ENCODE measurements around the gene HEXA. TPM values are rescaled to one million over a fixed set of nuclear protein-coding genes. Genes with fewer than 3 reads are reported as not detected.
"Not testable (repeated sequence)": the region's sequence is repeated elsewhere in the genome, so short reads cannot be mapped to it uniquely, and the experiment has no call there.

Gene HEXA
- total RNA-seq, 1 donor from 2014 or later: 49.1 TPM

DNA sequence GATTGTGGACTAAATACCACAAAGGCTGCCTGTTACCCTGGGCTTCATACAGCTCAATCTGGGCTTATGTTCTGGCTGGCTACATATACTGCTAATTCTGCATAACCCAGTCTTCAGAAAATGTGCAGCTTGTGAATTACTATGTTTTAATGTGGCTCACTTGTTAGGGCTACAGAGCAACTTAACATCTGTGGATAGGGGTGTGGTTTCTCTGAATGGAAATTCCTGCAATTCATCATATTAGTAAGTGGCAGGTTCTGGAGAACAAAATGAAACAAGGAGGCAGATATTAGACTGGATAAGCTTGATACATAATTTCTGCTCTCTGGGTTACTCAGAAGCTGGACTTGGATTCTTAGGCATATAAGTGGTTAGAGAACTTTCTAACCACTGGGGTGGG lies 29.0 kb upstream of the HEXA start:
- Histone ChIP-seq H3K27me3 (ENCODE audit: control insufficient read depth in 3 of 3, insufficient read depth in 3 of 3, low read length in 3 of 3) (peaks cover 0 to 8% (median 4%) of the 10 kb centered on the region in 3 donors), H3K27ac (ENCODE audit: low read depth, low read length) (no peak overlapping the region), H3K4me3 (ENCODE audit: low read length in 3 of 3) (no peak overlapping the region), H3K36me3 (ENCODE audit: control insufficient read depth in 3 of 3, insufficient read depth in 3 of 3, low read length in 3 of 3) (no peaks in the 10 kb centered on the region), H3K9me3 (ENCODE audit: control insufficient read depth in 3 of 3, low read length in 3 of 3) (no peaks in the 10 kb centered on the region), H3K4me1 (ENCODE audit: control insufficient read depth in 3 of 3, insufficient read depth in 3 of 3, low read length in 3 of 3) (no peaks in the 10 kb centered on the region), H3K9ac (ENCODE audit: low read depth in 1 of 3, low read length in 3 of 3) (no peak overlapping the region)

DNA sequence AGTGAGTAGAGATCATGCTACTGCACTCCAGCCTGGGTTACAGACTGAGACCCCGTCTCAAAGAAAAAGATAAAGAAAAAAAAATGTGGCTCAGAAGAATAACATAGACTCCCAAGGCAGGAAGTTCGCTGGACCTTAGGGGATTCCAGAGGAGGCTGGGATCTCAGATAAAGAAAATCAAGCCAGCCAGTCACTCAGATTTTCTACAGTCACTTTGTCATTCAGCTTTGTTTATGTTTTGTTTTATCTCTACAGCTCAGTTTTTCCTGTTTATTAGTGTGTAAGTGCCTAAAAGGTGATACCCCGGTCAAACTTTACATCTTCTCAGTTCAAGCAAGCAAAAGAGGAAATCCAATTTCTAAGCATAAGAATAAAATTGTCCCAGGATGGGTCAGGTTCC lies 28.5 kb upstream of the HEXA start:
- Histone ChIP-seq H3K9me3 (ENCODE audit: control insufficient read depth in 3 of 3, low read length in 3 of 3) (no peaks in the 10 kb centered on the region), H3K27ac (ENCODE audit: low read depth, low read length) (no peak overlapping the region), H3K27me3 (ENCODE audit: control insufficient read depth in 3 of 3, insufficient read depth in 3 of 3, low read length in 3 of 3) (peaks cover 0 to 8% (median 4%) of the 10 kb centered on the region in 3 donors)

DNA sequence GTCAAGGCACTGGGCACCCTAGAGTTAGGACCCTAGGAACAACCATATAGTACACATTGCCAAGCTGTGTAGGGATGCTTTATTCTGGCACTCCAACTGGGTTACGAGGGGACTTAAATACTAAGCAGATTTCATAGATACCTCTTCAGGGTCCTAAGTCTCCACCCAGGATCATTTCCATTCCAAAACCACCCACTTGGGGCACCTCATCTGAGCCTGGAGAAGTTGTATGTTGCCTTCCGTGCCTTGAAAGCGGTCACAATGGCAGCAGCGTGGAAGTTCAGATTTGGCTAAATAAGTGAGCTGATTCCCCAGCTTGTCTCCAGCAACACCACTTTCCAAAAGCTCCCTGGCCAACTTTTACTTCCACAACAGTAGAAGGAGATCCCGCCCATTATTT lies 26.9 kb upstream of the HEXA start:
- H3K9ac ChIP-seq (ENCODE audit: low read depth in 1 of 3, low read length in 3 of 3): no peak overlapping the region
- H3K27ac ChIP-seq (ENCODE audit: low read depth, low read length): no peak overlapping the region
- H3K4me3 ChIP-seq (ENCODE audit: low read length in 3 of 3): no peak overlapping the region
- H3K4me1 ChIP-seq (ENCODE audit: control insufficient read depth in 3 of 3, insufficient read depth in 3 of 3, low read length in 3 of 3): no peaks in the 10 kb centered on the region
- H3K9me3 ChIP-seq (ENCODE audit: control insufficient read depth in 3 of 3, low read length in 3 of 3): no peaks in the 10 kb centered on the region
- no peaks in the 10 kb centered on the region for H3K36me3 ChIP-seq (ENCODE audit: control insufficient read depth in 3 of 3, insufficient read depth in 3 of 3, low read length in 3 of 3)
- H3K27me3 ChIP-seq (ENCODE audit: control insufficient read depth in 3 of 3, insufficient read depth in 3 of 3, low read length in 3 of 3): peaks cover 2 to 8% (median 4%) of the 10 kb centered on the region in 3 donors

More for the DNA sequence above, 28.5 kb upstream of the HEXA start:
- no peaks in the 10 kb centered on the region for H3K4me1 ChIP-seq (ENCODE audit: control insufficient read depth in 3 of 3, insufficient read depth in 3 of 3, low read length in 3 of 3)
- no peaks in the 10 kb centered on the region for H3K36me3 ChIP-seq (ENCODE audit: control insufficient read depth in 3 of 3, insufficient read depth in 3 of 3, low read length in 3 of 3)
- H3K4me3 ChIP-seq (ENCODE audit: low read length in 3 of 3): no peak overlapping the region
- H3K9ac ChIP-seq (ENCODE audit: low read depth in 1 of 3, low read length in 3 of 3): no peak overlapping the region

DNA sequence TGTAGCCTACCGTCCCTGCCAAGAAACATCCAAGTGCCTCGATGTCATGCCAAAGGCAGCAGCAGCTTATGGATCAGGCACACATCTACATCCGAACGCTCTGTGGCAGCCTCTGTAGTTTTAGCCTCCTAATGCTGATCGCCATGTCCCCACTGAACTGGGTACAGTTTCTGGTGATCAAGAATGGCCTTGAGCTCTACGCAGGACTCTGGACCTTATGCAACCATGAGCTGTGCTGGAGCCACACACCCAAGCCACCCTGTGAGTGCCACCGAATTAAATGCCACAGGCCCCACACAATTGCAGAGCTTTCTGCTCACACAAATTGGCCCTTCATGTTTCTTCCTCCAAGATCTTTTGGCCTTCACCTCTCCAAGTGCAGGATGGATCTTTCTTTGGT lies 22.8 kb upstream of the HEXA start:
- Histone ChIP-seq H3K9me3 (ENCODE audit: control insufficient read depth in 3 of 3, low read length in 3 of 3) (no peaks in the 10 kb centered on the region), H3K4me3 (ENCODE audit: low read length in 3 of 3) (no peak overlapping the region), H3K36me3 (ENCODE audit: control insufficient read depth in 3 of 3, insufficient read depth in 3 of 3, low read length in 3 of 3) (no peaks in the 10 kb centered on the region), H3K9ac (ENCODE audit: low read depth in 1 of 3, low read length in 3 of 3) (no peak overlapping the region), H3K27me3 (ENCODE audit: control insufficient read depth in 3 of 3, insufficient read depth in 3 of 3, low read length in 3 of 3) (peaks cover 2 to 8% (median 4%) of the 10 kb centered on the region in 3 donors), H3K4me1 (ENCODE audit: control insufficient read depth in 3 of 3, insufficient read depth in 3 of 3, low read length in 3 of 3) (no peaks in the 10 kb centered on the region), H3K27ac (ENCODE audit: low read depth, low read length) (no peak overlapping the region)

DNA sequence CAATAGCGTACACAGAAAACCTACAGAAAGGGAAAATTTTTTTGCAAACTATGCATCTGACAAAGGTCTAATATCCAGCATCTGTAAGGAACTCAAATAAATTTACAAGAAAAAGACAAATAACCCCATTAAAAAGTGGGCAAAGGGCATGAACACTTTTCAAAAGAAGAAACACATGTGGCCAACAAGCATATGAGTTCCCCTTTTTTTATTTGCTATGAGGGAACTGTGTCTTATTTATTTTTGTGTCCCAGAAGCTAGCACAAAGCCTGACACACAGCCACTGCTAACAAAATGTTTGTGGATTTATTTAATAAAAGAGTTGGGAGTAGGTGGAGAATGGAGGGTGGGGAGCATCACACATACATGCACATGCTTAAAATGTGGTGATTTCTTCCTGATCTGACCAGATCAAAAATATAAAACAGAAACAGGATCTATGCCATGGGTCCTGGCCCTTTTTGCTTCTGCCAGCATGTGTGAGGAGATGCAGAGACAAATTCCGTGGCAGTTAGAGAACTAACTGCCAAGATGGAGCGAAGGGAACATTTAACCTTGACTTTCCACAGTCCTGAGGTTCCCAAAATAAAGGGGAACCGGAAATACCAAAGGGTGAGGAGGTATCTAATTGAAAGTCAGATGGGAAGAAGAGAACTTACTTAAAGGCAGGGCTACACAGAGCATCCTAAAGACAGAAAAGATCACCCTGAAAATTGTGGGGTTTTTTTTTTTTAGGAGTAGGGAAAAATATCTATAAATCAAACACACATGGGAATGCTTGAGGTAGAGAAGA lies 22.2 kb upstream of the HEXA start, which contains the start of gene TMEM202:
TMEM202 (plus strand) TSS at position 510 of the 793 bp plus-strand sequence; CDS start at position 532, 22 bp downstream.
- H3K9me3 ChIP-seq (ENCODE audit: control insufficient read depth in 3 of 3, low read length in 3 of 3): no peaks in the 10 kb centered on the region
- no peak within 1 kb of the TSS for H3K9ac ChIP-seq (ENCODE audit: low read depth in 1 of 3, low read length in 3 of 3)
- H3K27me3 ChIP-seq (ENCODE audit: control insufficient read depth in 3 of 3, insufficient read depth in 3 of 3, low read length in 3 of 3): peaks cover 2 to 7% (median 4%) of the 10 kb centered on the region in 3 donors
- no peaks in the 10 kb centered on the region for H3K36me3 ChIP-seq (ENCODE audit: control insufficient read depth in 3 of 3, insufficient read depth in 3 of 3, low read length in 3 of 3)
- no peak within 1 kb of the TSS for H3K4me3 ChIP-seq (ENCODE audit: low read length in 3 of 3)
- H3K4me1 ChIP-seq (ENCODE audit: control insufficient read depth in 3 of 3, insufficient read depth in 3 of 3, low read length in 3 of 3): no peaks in the 10 kb centered on the region
- H3K27ac ChIP-seq (ENCODE audit: low read depth, low read length): no peak within 1 kb of the TSS

DNA sequence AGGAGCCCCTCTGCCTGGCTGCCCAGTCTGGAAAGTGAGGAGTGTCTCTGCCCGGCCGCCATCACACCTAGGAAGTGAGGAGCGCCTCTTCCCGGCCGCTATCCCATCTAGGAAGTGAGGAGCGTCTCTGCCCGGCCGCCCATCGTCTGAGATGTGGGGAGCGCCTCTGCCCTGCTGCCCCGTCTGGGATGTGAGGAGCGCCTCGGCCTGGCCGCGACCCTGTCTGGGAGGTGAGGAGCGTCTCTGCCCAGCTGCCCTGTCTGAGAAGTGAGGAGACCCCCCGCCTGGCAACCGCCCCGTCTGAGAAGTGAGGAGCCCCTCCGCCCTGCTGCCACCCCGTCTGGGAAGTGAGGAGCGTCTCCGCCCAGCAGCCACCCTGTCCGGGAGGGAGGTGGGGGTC lies 20.5 kb upstream of the HEXA start:
- not testable (repeated sequence) for H3K9me3 ChIP-seq (ENCODE audit: control insufficient read depth in 3 of 3, low read length in 3 of 3); H3K4me3 ChIP-seq (ENCODE audit: low read length in 3 of 3); H3K36me3 ChIP-seq (ENCODE audit: control insufficient read depth in 3 of 3, insufficient read depth in 3 of 3, low read length in 3 of 3); H3K9ac ChIP-seq (ENCODE audit: low read depth in 1 of 3, low read length in 3 of 3); H3K27me3 ChIP-seq (ENCODE audit: control insufficient read depth in 3 of 3, insufficient read depth in 3 of 3, low read length in 3 of 3); H3K27ac ChIP-seq (ENCODE audit: low read depth, low read length); H3K4me1 ChIP-seq (ENCODE audit: control insufficient read depth in 3 of 3, insufficient read depth in 3 of 3, low read length in 3 of 3)

DNA sequence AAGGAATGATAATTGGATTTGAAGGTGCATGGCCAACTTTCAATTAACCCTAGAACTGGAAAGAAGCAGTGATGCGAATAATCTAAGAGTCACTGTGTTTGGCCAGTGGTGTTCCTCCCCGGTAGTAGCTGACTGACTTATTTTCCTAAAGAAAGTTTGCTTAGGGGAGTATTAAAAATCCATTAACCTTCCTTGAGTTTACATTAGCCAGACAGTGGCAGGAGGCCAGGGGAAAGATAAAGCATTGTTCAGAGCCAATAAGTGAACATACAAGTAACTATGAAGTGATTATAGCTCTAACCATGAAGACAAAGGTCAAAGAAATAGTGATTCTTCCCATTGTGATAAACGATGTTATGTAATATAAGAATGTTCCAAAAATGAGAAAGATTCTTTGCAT lies 13.4 kb upstream of the HEXA start:
- Histone ChIP-seq H3K27me3 (ENCODE audit: control insufficient read depth in 3 of 3, insufficient read depth in 3 of 3, low read length in 3 of 3) (no peaks in the 10 kb centered on the region), H3K4me3 (ENCODE audit: low read length in 3 of 3) (no peak overlapping the region), H3K27ac (ENCODE audit: low read depth, low read length) (no peak overlapping the region), H3K4me1 (ENCODE audit: control insufficient read depth in 3 of 3, insufficient read depth in 3 of 3, low read length in 3 of 3) (no peaks in the 10 kb centered on the region), H3K9me3 (ENCODE audit: control insufficient read depth in 3 of 3, low read length in 3 of 3) (no peaks in the 10 kb centered on the region), H3K9ac (ENCODE audit: low read depth in 1 of 3, low read length in 3 of 3) (no peak overlapping the region), H3K36me3 (ENCODE audit: control insufficient read depth in 3 of 3, insufficient read depth in 3 of 3, low read length in 3 of 3) (no peaks in the 10 kb centered on the region)

DNA sequence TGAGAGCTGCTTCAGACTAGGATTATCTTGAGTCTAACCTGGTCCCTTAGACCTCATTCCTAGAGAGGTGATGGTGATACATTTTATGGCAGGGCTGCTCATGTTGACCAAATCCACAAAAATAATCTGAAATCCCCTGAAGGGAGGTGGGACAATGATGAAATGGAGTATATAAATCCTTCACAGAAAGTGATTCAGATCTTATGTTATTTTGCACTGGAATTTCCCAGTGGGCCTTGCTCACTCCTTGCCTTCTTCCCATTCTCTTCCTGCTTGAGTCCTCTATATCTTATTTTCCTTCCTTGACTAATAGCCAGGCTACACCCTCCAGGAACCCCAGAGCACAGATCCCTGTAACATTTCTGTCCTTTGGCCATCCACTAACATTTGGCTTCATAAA lies 11.9 kb upstream of the HEXA start:
- peaks cover 0 to 2% (median 0%) of the 10 kb centered on the region in 3 donors for H3K27me3 ChIP-seq (ENCODE audit: control insufficient read depth in 3 of 3, insufficient read depth in 3 of 3, low read length in 3 of 3)

DNA sequence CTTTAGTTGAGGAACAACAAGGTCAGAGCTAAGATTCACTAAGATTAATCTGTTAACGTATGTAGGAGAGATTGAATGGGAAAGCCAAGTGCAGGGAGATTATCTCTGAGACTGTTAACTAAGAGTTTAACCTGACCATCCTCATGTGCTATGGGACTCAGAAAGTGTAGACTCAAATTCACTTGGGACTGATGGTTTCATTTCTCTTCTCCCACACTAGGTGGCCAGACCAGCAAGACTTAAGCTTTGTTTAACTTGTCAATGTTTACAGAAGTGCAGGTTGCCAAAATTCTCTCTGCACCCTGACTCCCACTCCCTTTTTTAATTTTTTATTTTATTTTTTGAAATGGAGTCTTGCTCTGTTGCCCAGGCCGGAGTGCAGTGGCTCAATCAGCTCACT lies 6.3 kb upstream of the HEXA start:
- no peak overlapping the region for H3K9ac ChIP-seq (ENCODE audit: low read depth in 1 of 3, low read length in 3 of 3)
- H3K27me3 ChIP-seq (ENCODE audit: control insufficient read depth in 3 of 3, insufficient read depth in 3 of 3, low read length in 3 of 3): peaks cover 0 to 2% (median 0%) of the 10 kb centered on the region in 3 donors
- H3K9me3 ChIP-seq (ENCODE audit: control insufficient read depth in 3 of 3, low read length in 3 of 3): no peaks in the 10 kb centered on the region
- no peaks in the 10 kb centered on the region for H3K36me3 ChIP-seq (ENCODE audit: control insufficient read depth in 3 of 3, insufficient read depth in 3 of 3, low read length in 3 of 3)
- H3K4me3 ChIP-seq (ENCODE audit: low read length in 3 of 3): no peak overlapping the region
- H3K4me1 ChIP-seq (ENCODE audit: control insufficient read depth in 3 of 3, insufficient read depth in 3 of 3, low read length in 3 of 3): peaks cover 0 to under 1% (median 0%) of the 10 kb centered on the region in 3 donors
- no peak overlapping the region for H3K27ac ChIP-seq (ENCODE audit: low read depth, low read length)

More for the DNA sequence above, 11.9 kb upstream of the HEXA start:
- no peak overlapping the region for H3K4me3 ChIP-seq (ENCODE audit: low read length in 3 of 3)
- no peaks in the 10 kb centered on the region for H3K4me1 ChIP-seq (ENCODE audit: control insufficient read depth in 3 of 3, insufficient read depth in 3 of 3, low read length in 3 of 3)
- no peaks in the 10 kb centered on the region for H3K9me3 ChIP-seq (ENCODE audit: control insufficient read depth in 3 of 3, low read length in 3 of 3)
- no peak overlapping the region for H3K27ac ChIP-seq (ENCODE audit: low read depth, low read length)
- H3K9ac ChIP-seq (ENCODE audit: low read depth in 1 of 3, low read length in 3 of 3): no peak overlapping the region
- no peaks in the 10 kb centered on the region for H3K36me3 ChIP-seq (ENCODE audit: control insufficient read depth in 3 of 3, insufficient read depth in 3 of 3, low read length in 3 of 3)

DNA sequence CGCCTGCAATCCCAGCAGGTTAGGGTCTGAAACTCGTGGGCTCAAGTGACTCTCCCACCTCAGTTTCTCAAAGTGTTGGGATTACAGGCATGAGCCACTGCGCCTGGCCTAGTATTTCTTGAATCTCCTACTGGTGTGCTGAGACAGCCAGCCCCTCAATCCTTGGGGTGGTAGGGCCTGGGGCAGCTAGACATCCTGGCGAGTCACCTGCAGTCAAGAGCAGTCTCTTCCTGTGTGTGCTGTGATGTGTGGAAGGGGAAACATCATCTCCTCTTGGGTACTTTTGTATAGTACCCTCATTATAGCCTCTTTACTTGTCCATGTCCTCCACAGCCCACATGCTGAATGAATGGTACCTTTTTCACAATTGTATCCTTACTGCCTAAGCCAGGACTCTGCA lies 4.9 kb upstream of the HEXA start:
- Histone ChIP-seq H3K36me3 (ENCODE audit: control insufficient read depth in 3 of 3, insufficient read depth in 3 of 3, low read length in 3 of 3) (peaks cover 0 to under 1% (median 0%) of the 10 kb centered on the region in 3 donors), H3K27me3 (ENCODE audit: control insufficient read depth in 3 of 3, insufficient read depth in 3 of 3, low read length in 3 of 3) (peaks cover 0 to 2% (median 0%) of the 10 kb centered on the region in 3 donors), H3K27ac (ENCODE audit: low read depth, low read length) (no peak overlapping the region), H3K9me3 (ENCODE audit: control insufficient read depth in 3 of 3, low read length in 3 of 3) (no peaks in the 10 kb centered on the region), H3K4me1 (ENCODE audit: control insufficient read depth in 3 of 3, insufficient read depth in 3 of 3, low read length in 3 of 3) (peaks cover 8 to 9% (median 9%) of the 10 kb centered on the region in 3 donors), H3K4me3 (ENCODE audit: low read length in 3 of 3) (no peak overlapping the region), H3K9ac (ENCODE audit: low read depth in 1 of 3, low read length in 3 of 3) (no peak overlapping the region)
